Mesendoderm (in vitro differentiated cells): ENCODE results near the gene KLF6.
A peak's percentile ranks its signal among the peaks of the same experiment; 100 is the strongest.

Experiments
- DNase-seq: peaks from one replicate; pipeline ENCODE4 v3.0.0; 2013
- H2AK5ac ChIP-seq: 2 replicates; pipeline ENCODE4 v1.6.1; 2013; ENCODE audit warnings: low read length, inconsistent platforms
- H2BK120ac ChIP-seq: 2 replicates; pipeline ENCODE4 v1.6.1; 2013; ENCODE audit warnings: low read depth, mild to moderate bottlenecking, low read length, moderate library complexity, mixed read lengths
- H2BK15ac ChIP-seq: replicated peaks from 2 replicates; pipeline ENCODE4 v1.6.1; 2013; ENCODE audit warnings: low read depth, mild to moderate bottlenecking, moderate library complexity
- H2BK5ac ChIP-seq: 2 replicates; pipeline ENCODE4 v1.6.1; 2013; ENCODE audit warnings: low read length, inconsistent platforms
- H3K18ac ChIP-seq: 2 replicates; pipeline ENCODE4 v1.6.1; 2013; ENCODE audit warnings: mild to moderate bottlenecking, low read length, mixed read lengths
- H3K23ac ChIP-seq: one replicate; pipeline ENCODE4 v1.6.1; 2013; ENCODE audit warnings: low read length
- H3K27ac ChIP-seq: 2 replicates; pipeline ENCODE4 v1.5.1; 2013; ENCODE audit warnings: low read depth, mild to moderate bottlenecking, inconsistent platforms, low read length, moderate library complexity
- H3K27me3 ChIP-seq: 2 replicates; pipeline ENCODE4 v1.6.1; 2013; ENCODE audit warnings: low read length, control low read depth, mild to moderate bottlenecking, inconsistent platforms; ENCODE audit not compliant: insufficient read depth, poor library complexity
- H3K36me3 ChIP-seq: 2 replicates; pipeline ENCODE4 v1.6.1; 2013; ENCODE audit warnings: low read length, inconsistent platforms; ENCODE audit not compliant: control insufficient read depth, insufficient read depth
- H3K4ac ChIP-seq: one replicate; pipeline ENCODE4 v1.6.1; 2013; ENCODE audit warnings: low read depth, mild to moderate bottlenecking, low read length, moderate library complexity
- H3K4me1 ChIP-seq: 2 replicates; pipeline ENCODE4 v1.6.1; 2013; ENCODE audit warnings: low read depth, low read length, inconsistent platforms; ENCODE audit not compliant: control insufficient read depth
- H3K4me2 ChIP-seq: 2 replicates; pipeline ENCODE4 v1.6.1; 2013; ENCODE audit warnings: low read length
- H3K4me3 ChIP-seq: 2 replicates; pipeline ENCODE4 v1.5.1; 2013; ENCODE audit warnings: mild to moderate bottlenecking, low read length
- H3K56ac ChIP-seq: one replicate; pipeline ENCODE4 v1.6.1; 2013; ENCODE audit warnings: low read length
- H3K79me1 ChIP-seq: 2 replicates; pipeline ENCODE4 v1.6.1; 2013; ENCODE audit warnings: low read length, inconsistent platforms
- H3K79me2 ChIP-seq: 2 replicates; pipeline ENCODE4 v1.6.1; 2013; ENCODE audit warnings: mild to moderate bottlenecking, low read length; ENCODE audit not compliant: control insufficient read depth, insufficient read depth
- H3K9ac ChIP-seq: 2 replicates; pipeline ENCODE4 v1.6.1; 2013; ENCODE audit warnings: low read length, inconsistent platforms
- H4K5ac ChIP-seq: one replicate; pipeline ENCODE4 v1.6.1; 2013; ENCODE audit warnings: low read length
- H4K8ac ChIP-seq: one replicate; pipeline ENCODE4 v1.6.1; 2013; ENCODE audit warnings: low read depth, mild to moderate bottlenecking, control low read depth, low read length, moderate library complexity
- WGBS: extraction: QIAGEN DNeasy Blood & Tissue Kit; methylation state at CpG from one replicate; pipeline ENCODE4 v1.1.7; 2013; ENCODE audit warnings: low lambda C conversion rate, missing lambda C conversion rate; ENCODE audit not compliant: insufficient coverage; ENCODE audit errors: extremely low coverage; 5-methylcytosine and 5-hydroxymethylcytosine counted together

The KLF6 gene

GRCh38 chr10:3785851-3786271 is 852 bp upstream of the KLF6 start:
- H2BK120ac ChIP-seq = peak overlapping the region; percentile 94
- H3K27me3 ChIP-seq = no peaks in the 10 kb centered on the region
- peak overlapping the region; percentile 98 for H3K56ac ChIP-seq
- peak overlapping the region; percentile 98 for H3K18ac ChIP-seq
- peaks cover 11% of the 10 kb centered on the region for H3K4me1 ChIP-seq
- DNase-seq = peak; percentile 85
- H3K23ac ChIP-seq = peak overlapping the region; percentile 75
- peak overlapping the region; percentile 59 for H2AK5ac ChIP-seq
- H4K5ac ChIP-seq = no peak overlapping the region
- WGBS = no CpG with 5 or more reads among the region's 18 CpGs
- peak overlapping the region; percentile 60 for H3K4me3 ChIP-seq
- H3K27ac ChIP-seq = peak overlapping the region; percentile 98
- H2BK15ac ChIP-seq = no peak overlapping the region
- H3K4me2 ChIP-seq = peak overlapping the region; percentile 97
- H3K36me3 ChIP-seq = peaks cover 10% of the 10 kb centered on the region
- H3K9ac ChIP-seq = peak overlapping the region; percentile 97
- peaks cover 41% of the 10 kb centered on the region for H3K79me2 ChIP-seq
- H4K8ac ChIP-seq = peak overlapping the region; percentile 99
- peak overlapping the region; percentile 98 for H3K4ac ChIP-seq
- peak overlapping the region; percentile 99 for H2BK5ac ChIP-seq
- H3K79me1 ChIP-seq = peaks cover 5% of the 10 kb centered on the region

- Histone ChIP-seq H3K18ac (peak overlapping the region; percentile 98), H4K8ac (peak overlapping the region; percentile 99), H2BK120ac (peak overlapping the region; percentile 94), H3K56ac (peak overlapping the region; percentile 98), H4K5ac (no peak overlapping the region), H3K79me2 (peaks cover 46% of the 10 kb centered on the region), H2BK15ac (no peak overlapping the region), H2BK5ac (peak overlapping the region; percentile 99), H3K4ac (peak overlapping the region; percentile 98), H3K23ac (peak overlapping the region; percentile 75), H3K36me3 (peaks cover 14% of the 10 kb centered on the region), H3K79me1 (peaks cover 9% of the 10 kb centered on the region), H2AK5ac (no peak overlapping the region), H3K27ac (peak overlapping the region; percentile 98), H3K4me3 (peak overlapping the region; percentile 60), H3K9ac (peak overlapping the region; percentile 97), H3K4me1 (peaks cover 14% of the 10 kb centered on the region), H3K27me3 (no peaks in the 10 kb centered on the region), H3K4me2 (peak overlapping the region; percentile 97)
- peak; percentile 99 for DNase-seq
- no CpG with 5 or more reads among the region's 76 CpGs for WGBS
Measured at GRCh38 chr10:3785251-3785850, 342 bp upstream of the KLF6 start.

GRCh38 chr10:3783682-3784432 is 1.2 kb downstream of the KLF6 start:
- Histone ChIP-seq H3K27ac (peak overlapping the region; percentile 98), H3K4ac (peak overlapping the region; percentile 83), H3K79me1 (peaks cover 22% of the 10 kb centered on the region), H3K4me1 (peaks cover 17% of the 10 kb centered on the region), H3K4me3 (peak overlapping the region; percentile 93), H3K4me2 (peak overlapping the region; percentile 93), H3K56ac (peak overlapping the region; percentile 97), H3K79me2 (peaks cover 61% of the 10 kb centered on the region), H4K5ac (no peak overlapping the region), H2BK120ac (no peak overlapping the region), H2BK15ac (no peak overlapping the region), H3K27me3 (no peaks in the 10 kb centered on the region), H3K23ac (peak overlapping the region; percentile 83), H3K36me3 (peaks cover 28% of the 10 kb centered on the region), H3K9ac (peak overlapping the region; percentile 97), H4K8ac (no peak overlapping the region), H2BK5ac (peak overlapping the region; percentile 83), H2AK5ac (no peak overlapping the region), H3K18ac (peak overlapping the region; percentile 83)
- no CpG with 5 or more reads among the region's 22 CpGs for WGBS
- peak; percentile 94 for DNase-seq

- no peak overlapping the region for H4K8ac ChIP-seq
- no peak overlapping the region for H2BK120ac ChIP-seq
- H2AK5ac ChIP-seq = no peak overlapping the region
- no peak overlapping the region for H2BK15ac ChIP-seq
- peaks cover 66% of the 10 kb centered on the region for H3K79me2 ChIP-seq
- H3K36me3 ChIP-seq = peaks cover 28% of the 10 kb centered on the region
- peak overlapping the region; percentile 83 for H3K4ac ChIP-seq
- H3K4me2 ChIP-seq = peak overlapping the region; percentile 93
- H3K27ac ChIP-seq = peak overlapping the region; percentile 98
- peaks cover 23% of the 10 kb centered on the region for H3K79me1 ChIP-seq
- peak overlapping the region; percentile 97 for H3K9ac ChIP-seq
- H3K18ac ChIP-seq = peak overlapping the region; percentile 83
- WGBS = no CpG with 5 or more reads among the region's 12 CpGs
- H3K27me3 ChIP-seq = no peaks in the 10 kb centered on the region
- peak overlapping the region; percentile 83 for H3K23ac ChIP-seq
- peaks cover 17% of the 10 kb centered on the region for H3K4me1 ChIP-seq
- DNase-seq = peak; percentile 81
- H3K56ac ChIP-seq = peak overlapping the region; percentile 97
- H3K4me3 ChIP-seq = peak overlapping the region; percentile 93
- no peak overlapping the region for H4K5ac ChIP-seq
- peak overlapping the region; percentile 83 for H2BK5ac ChIP-seq
Measured at GRCh38 chr10:3783316-3783681, 1.7 kb downstream of the KLF6 start.

- peak overlapping the region; percentile 62 for H2BK5ac ChIP-seq
- peaks cover 23% of the 10 kb centered on the region for H3K79me1 ChIP-seq
- H3K56ac ChIP-seq = peak overlapping the region; percentile 97
- peaks cover 30% of the 10 kb centered on the region for H3K36me3 ChIP-seq
- no CpG with 5 or more reads among the region's 13 CpGs for WGBS
- peak overlapping the region; percentile 97 for H3K9ac ChIP-seq
- H2AK5ac ChIP-seq = no peak overlapping the region
- no peak overlapping the region for H2BK120ac ChIP-seq
- no peak overlapping the region for H2BK15ac ChIP-seq
- H4K5ac ChIP-seq = no peak overlapping the region
- no peaks in the 10 kb centered on the region for H3K27me3 ChIP-seq
- H3K4ac ChIP-seq = no peak overlapping the region
- H3K27ac ChIP-seq = peak overlapping the region; percentile 98
- peak; percentile 71 for DNase-seq
- H3K4me2 ChIP-seq = peak overlapping the region; percentile 93
- peak overlapping the region; percentile 67 for H3K23ac ChIP-seq
- peaks cover 69% of the 10 kb centered on the region for H3K79me2 ChIP-seq
- no peak overlapping the region for H4K8ac ChIP-seq
- H3K4me3 ChIP-seq = peak overlapping the region; percentile 93
- peaks cover 14% of the 10 kb centered on the region for H3K4me1 ChIP-seq
- peak overlapping the region; percentile 83 for H3K18ac ChIP-seq
Measured at GRCh38 chr10:3782451-3783315, 2.3 kb downstream of the KLF6 start.
